GM12878 (cell line): Measurements from ENCODE around the gene HACD3. TPM values are rescaled to one million over a fixed set of nuclear protein-coding genes. Genes with fewer than 3 reads are reported as not detected.
A peak's percentile ranks its signal among the peaks of the same experiment; 100 is the strongest.

Source experiments
- BCL11A ChIP-seq: IDR thresholded peaks from 2 replicates; pipeline ENCODE4 v1.6.1; 2011; ENCODE audit warnings: low read depth, low read length
- CHD2 ChIP-seq: IDR thresholded peaks from 2 replicates; pipeline ENCODE4 v1.6.1; 2011; ENCODE audit warnings: low read depth, low read length, improper control_type of control experiment, borderline replicate concordance
- CREB1 ChIP-seq: IDR thresholded peaks from 2 replicates; pipeline ENCODE4 v1.6.1; 2012; ENCODE audit warnings: low read depth, mild to moderate bottlenecking, inconsistent platforms
- EED ChIP-seq: sonication (generic); IDR thresholded peaks from 2 replicates; pipeline ENCODE4 v1.6.1; 2016; ENCODE audit warnings: antibody characterized with exemption, low read depth
- HDGF ChIP-seq: fragments of 450-650 bp; IDR thresholded peaks from 2 replicates; pipeline ENCODE4 v1.6.1; 2016; ENCODE audit warnings: antibody characterized with exemption
- IRF4 ChIP-seq: IDR thresholded peaks from 2 replicates; pipeline ENCODE4 v1.6.1; 2011; ENCODE audit warnings: low read depth, low read length
- IRF5 ChIP-seq: fragments of 450-650 bp; IDR thresholded peaks from 2 replicates; pipeline ENCODE4 v1.6.1; 2017; ENCODE audit warnings: borderline replicate concordance
- KDM1A ChIP-seq: fragments of 200-600 bp; sonication (generic); IDR thresholded peaks from 2 replicates; pipeline ENCODE4 v1.6.1; 2016; ENCODE audit warnings: borderline replicate concordance
- LARP7 ChIP-seq: fragments of 450-650 bp; IDR thresholded peaks from 2 replicates; pipeline ENCODE4 v1.6.1; 2017; ENCODE audit warnings: mild to moderate bottlenecking
- MAX ChIP-seq: IDR thresholded peaks from 2 replicates; pipeline ENCODE4 v1.6.1; 2012; ENCODE audit warnings: low read depth, low read length, improper control_type of control experiment
- MLLT1 ChIP-seq: fragments of 450-650 bp; IDR thresholded peaks from 2 replicates; pipeline ENCODE4 v1.6.1; 2016; ENCODE audit warnings: mild to moderate bottlenecking
- MTA2 ChIP-seq: fragments of 450-650 bp; IDR thresholded peaks from 2 replicates; pipeline ENCODE4 v1.6.1; 2016; ENCODE audit warnings: low read depth, mild to moderate bottlenecking, moderate library complexity
- MYB ChIP-seq: fragments of 150-350 bp; IDR thresholded peaks from 2 replicates; pipeline ENCODE4 v1.6.1; 2014; ENCODE audit warnings: mild to moderate bottlenecking, low read depth, low read length, borderline replicate concordance
- NBN ChIP-seq: fragments of 450-650 bp; IDR thresholded peaks from 2 replicates; pipeline ENCODE4 v1.6.1; 2016
- NFIC ChIP-seq: IDR thresholded peaks from 2 replicates; pipeline ENCODE4 v1.6.1; 2012; ENCODE audit warnings: low read depth, mild to moderate bottlenecking, inconsistent platforms, low read length, moderate library complexity
- SP1 ChIP-seq: IDR thresholded peaks from one replicate; pipeline ENCODE4 v1.6.1; 2011; ENCODE audit warnings: low read depth, low read length
- SUZ12 ChIP-seq: fragments of 200-600 bp; sonication (generic); IDR thresholded peaks from one replicate; pipeline ENCODE4 v1.6.1; 2018; ENCODE audit warnings: antibody characterized with exemption, mild to moderate bottlenecking; ENCODE audit not compliant: unreplicated experiment
- TARDBP ChIP-seq: IDR thresholded peaks from 2 replicates; pipeline ENCODE4 v1.6.1; 2016; ENCODE audit warnings: borderline replicate concordance
- YBX1 ChIP-seq: fragments of 450-650 bp; IDR thresholded peaks from 2 replicates; pipeline ENCODE4 v1.6.1; 2016; ENCODE audit warnings: antibody characterized with exemption
- polyA plus RNA-seq, 11 experiments: library from polyadenylated mRNA; depleted of rRNA in 4 of 11; unstranded in 6 of 11; stranded (reverse) in 5 of 11; fragments of >200 nt; fragmentation: Nextera tagmentation in 4 of 11; fragmentation: Illumina TruSeq in 1 of 11; extraction: Ambion mirVana in 4 of 11; extraction: Trizol in 1 of 11; gene quantifications; 1 replicate in 1 of 11; 2 replicates in 10 of 11; pipeline versions ENCODE4 v1.2.1 to v1.2.3, GENCODE V29; 2011 to 2016; ENCODE audit warnings: inconsistent platforms in 2 of 11, missing spikeins in 2 of 11, low read depth in 1 of 11
- total RNA-seq, 4 experiments: library from RNA; depleted of rRNA in 3 of 4; stranded (reverse); fragments of >200 nt in 3 of 4; fragmentation: Illumina TruSeq in 1 of 4; extraction: Trizol in 1 of 4; gene quantifications; 2 replicates each; pipeline versions ENCODE4 v1.2.1 to v1.2.3, GENCODE V29; 2013 to 2021
- TF ChIP-seq, protein P1 (sequence below): fragments of 150-350 bp; IDR thresholded peaks from 2 replicates; pipeline ENCODE4 v1.6.1; 2016; ENCODE audit warnings: low read depth, low read length
- TF ChIP-seq, protein P2 (sequence below): fragments of 450-650 bp; IDR thresholded peaks from 2 replicates; pipeline ENCODE4 v1.6.1; 2017; ENCODE audit warnings: mild to moderate bottlenecking, moderate library complexity

The HACD3 gene
- total and polyA plus RNA-seq, 10 of the 15 experiments (the other 5 are each of a cell fraction or from before 2014, with no cell fraction given): 25.9 to 75.8 (median 48.3) TPM

DNA sequence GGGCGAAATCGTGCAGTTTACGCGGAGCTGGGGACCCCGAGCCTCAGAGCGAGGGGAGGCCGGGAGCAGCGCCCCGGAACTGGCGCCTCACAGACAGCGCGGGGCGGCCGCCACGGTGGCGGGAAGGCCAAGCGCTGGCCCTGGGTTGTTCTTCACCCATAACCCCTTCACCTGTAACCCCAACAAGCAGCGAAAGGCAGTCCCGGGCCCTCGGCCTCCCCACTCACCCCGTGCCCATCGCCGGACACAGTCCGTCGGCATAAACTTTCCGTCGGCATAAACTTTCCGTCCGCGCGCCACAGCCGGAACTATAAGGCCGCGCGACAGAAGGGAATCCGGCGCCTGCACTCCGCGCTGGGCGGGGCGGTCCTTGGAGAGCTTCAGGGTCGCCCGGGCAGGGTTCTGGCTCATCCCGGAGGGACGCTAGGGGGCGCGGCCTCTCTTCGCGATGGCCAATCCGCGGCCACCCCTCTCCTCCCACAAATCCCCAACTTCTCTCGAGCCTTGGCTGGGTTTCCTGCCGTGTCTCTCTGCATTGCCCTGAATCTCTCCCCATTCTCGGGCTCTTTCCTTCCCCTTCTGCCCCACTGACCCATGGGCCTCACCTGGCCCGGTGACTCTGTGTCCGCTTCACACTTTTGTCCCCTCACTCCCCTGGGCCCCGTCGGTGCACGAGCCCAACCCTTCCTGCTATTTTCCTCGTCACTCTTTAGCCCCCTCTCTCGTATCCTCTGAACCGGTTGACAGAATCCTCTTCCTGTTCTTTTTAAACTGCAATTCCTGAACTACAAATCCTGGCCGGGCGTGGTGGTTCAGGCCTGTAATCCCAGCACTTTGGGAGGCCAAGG, 80.8 kb downstream of the HACD3 start, which contains the start of gene INTS14 (continued):
- TF ChIP-seq, protein P1, sequence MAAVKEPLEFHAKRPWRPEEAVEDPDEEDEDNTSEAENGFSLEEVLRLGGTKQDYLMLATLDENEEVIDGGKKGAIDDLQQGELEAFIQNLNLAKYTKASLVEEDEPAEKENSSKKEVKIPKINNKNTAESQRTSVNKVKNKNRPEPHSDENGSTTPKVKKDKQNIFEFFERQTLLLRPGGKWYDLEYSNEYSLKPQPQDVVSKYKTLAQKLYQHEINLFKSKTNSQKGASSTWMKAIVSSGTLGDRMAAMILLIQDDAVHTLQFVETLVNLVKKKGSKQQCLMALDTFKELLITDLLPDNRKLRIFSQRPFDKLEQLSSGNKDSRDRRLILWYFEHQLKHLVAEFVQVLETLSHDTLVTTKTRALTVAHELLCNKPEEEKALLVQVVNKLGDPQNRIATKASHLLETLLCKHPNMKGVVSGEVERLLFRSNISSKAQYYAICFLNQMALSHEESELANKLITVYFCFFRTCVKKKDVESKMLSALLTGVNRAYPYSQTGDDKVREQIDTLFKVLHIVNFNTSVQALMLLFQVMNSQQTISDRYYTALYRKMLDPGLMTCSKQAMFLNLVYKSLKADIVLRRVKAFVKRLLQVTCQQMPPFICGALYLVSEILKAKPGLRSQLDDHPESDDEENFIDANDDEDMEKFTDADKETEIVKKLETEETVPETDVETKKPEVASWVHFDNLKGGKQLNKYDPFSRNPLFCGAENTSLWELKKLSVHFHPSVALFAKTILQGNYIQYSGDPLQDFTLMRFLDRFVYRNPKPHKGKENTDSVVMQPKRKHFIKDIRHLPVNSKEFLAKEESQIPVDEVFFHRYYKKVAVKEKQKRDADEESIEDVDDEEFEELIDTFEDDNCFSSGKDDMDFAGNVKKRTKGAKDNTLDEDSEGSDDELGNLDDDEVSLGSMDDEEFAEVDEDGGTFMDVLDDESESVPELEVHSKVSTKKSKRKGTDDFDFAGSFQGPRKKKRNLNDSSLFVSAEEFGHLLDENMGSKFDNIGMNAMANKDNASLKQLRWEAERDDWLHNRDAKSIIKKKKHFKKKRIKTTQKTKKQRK: no peak
- peak; percentile 88 for TF ChIP-seq MAX
- no peak for TF ChIP-seq KDM1A
- TF ChIP-seq, protein P2, sequence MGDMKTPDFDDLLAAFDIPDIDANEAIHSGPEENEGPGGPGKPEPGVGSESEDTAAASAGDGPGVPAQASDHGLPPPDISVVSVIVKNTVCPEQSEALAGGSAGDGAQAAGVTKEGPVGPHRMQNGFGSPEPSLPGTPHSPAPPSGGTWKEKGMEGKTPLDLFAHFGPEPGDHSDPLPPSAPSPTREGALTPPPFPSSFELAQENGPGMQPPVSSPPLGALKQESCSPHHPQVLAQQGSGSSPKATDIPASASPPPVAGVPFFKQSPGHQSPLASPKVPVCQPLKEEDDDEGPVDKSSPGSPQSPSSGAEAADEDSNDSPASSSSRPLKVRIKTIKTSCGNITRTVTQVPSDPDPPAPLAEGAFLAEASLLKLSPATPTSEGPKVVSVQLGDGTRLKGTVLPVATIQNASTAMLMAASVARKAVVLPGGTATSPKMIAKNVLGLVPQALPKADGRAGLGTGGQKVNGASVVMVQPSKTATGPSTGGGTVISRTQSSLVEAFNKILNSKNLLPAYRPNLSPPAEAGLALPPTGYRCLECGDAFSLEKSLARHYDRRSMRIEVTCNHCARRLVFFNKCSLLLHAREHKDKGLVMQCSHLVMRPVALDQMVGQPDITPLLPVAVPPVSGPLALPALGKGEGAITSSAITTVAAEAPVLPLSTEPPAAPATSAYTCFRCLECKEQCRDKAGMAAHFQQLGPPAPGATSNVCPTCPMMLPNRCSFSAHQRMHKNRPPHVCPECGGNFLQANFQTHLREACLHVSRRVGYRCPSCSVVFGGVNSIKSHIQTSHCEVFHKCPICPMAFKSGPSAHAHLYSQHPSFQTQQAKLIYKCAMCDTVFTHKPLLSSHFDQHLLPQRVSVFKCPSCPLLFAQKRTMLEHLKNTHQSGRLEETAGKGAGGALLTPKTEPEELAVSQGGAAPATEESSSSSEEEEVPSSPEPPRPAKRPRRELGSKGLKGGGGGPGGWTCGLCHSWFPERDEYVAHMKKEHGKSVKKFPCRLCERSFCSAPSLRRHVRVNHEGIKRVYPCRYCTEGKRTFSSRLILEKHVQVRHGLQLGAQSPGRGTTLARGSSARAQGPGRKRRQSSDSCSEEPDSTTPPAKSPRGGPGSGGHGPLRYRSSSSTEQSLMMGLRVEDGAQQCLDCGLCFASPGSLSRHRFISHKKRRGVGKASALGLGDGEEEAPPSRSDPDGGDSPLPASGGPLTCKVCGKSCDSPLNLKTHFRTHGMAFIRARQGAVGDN: peak; percentile 80; the same call in 1 of the 2 replicates
- 0 out of 2 replicates have a peak, but pooled peaks have one; percentile 11 for TF ChIP-seq BCL11A
- no peak for TF ChIP-seq IRF5
- peak; percentile 42; the same call in 1 of the 2 replicates for TF ChIP-seq MYB
- TF ChIP-seq MTA2: peak; percentile 53; the same call in 1 of the 2 replicates
- no peak for TF ChIP-seq NFIC
- TF ChIP-seq SP1: peak; percentile 77
- peak; percentile 84 for TF ChIP-seq CREB1
- peak; percentile 88 for TF ChIP-seq EED
- TF ChIP-seq LARP7: no peak; the same call in none of the 2 replicates
- TF ChIP-seq NBN: peak; percentile 97
- TF ChIP-seq CHD2: peak; percentile 59; the same call in 1 of the 2 replicates
- TF ChIP-seq SUZ12: no peak
- peak; percentile 78; the same call in 1 of the 2 replicates for TF ChIP-seq MLLT1
- peak; percentile 66; the same call in 1 of the 2 replicates for TF ChIP-seq IRF4
- no peak for TF ChIP-seq YBX1
- peak; percentile 50; the same call in 1 of the 2 replicates for TF ChIP-seq TARDBP
- peak; percentile 90 for TF ChIP-seq HDGF
